ENCODE data around the gene A3GALT2.

DNA sequence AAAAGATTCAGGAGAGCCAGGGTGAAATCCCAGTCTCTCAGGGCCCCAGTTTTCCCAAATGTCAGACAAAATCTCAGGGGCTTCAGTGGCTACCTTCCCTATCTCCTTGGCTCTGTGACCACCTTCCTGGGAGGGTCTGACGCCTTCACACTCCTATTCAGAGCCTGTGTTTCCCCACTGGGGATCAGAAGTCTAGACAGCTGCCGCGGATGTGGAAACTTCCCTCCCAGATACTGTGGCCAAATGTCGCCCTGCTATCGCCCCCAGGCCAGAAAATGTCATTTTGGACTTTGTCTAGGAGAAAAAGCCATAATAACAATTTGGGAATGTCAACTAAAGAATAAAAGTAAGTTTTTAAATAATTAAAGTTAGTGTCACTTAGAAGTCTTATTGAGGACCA, 15.9 kb downstream of the A3GALT2 start:
- TF ChIP-seq L3MBTL2 (conservative IDR thresholded peaks at IDR 0.05) (no peak), SUZ12 (IDR thresholded peaks at IDR 0.05) (no peak), SP1 (IDR thresholded peaks at IDR 0.05) (no peak), LEF1 (IDR thresholded peaks at IDR 0.05; ENCODE audit: borderline replicate concordance) (no peak), FOXM1 (IDR thresholded peaks at IDR 0.05; ENCODE audit: borderline replicate concordance) (no peak), NFRKB (IDR thresholded peaks at IDR 0.05) (no peak), BHLHE40 (IDR thresholded peaks at IDR 0.05; ENCODE audit: borderline replicate concordance) (no peak), ELF4 (IDR thresholded peaks at IDR 0.05) (no peak), ARNT (IDR thresholded peaks at IDR 0.05) (no peak), FOXK2 (IDR thresholded peaks at IDR 0.05) (no peak)
- TF ChIP-seq, protein P1, sequence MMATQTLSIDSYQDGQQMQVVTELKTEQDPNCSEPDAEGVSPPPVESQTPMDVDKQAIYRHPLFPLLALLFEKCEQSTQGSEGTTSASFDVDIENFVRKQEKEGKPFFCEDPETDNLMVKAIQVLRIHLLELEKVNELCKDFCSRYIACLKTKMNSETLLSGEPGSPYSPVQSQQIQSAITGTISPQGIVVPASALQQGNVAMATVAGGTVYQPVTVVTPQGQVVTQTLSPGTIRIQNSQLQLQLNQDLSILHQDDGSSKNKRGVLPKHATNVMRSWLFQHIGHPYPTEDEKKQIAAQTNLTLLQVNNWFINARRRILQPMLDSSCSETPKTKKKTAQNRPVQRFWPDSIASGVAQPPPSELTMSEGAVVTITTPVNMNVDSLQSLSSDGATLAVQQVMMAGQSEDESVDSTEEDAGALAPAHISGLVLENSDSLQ (IDR thresholded peaks at IDR 0.05) = no peak

Measured in HEK293T (cell line).